ENCODE data around the gene FN3KRP. TPM values are rescaled to one million over a fixed set of nuclear protein-coding genes. Genes with fewer than 3 reads are reported as not detected.

The FN3KRP gene
- total and polyA plus RNA-seq, 2 of the 13 experiments (the other 11 are each of a cell fraction or from before 2014, with no cell fraction given) = 22.4 to 28.2 TPM

- TF ChIP-seq ZNF709 (CRISPR knock-in tag; IDR thresholded peaks at IDR 0.05) (peak; percentile 78; the same call in 1 of the 2 replicates), NR2F6 (IDR thresholded peaks at IDR 0.05) (peak; percentile 94), NR2F6 (CRISPR knock-in tag; IDR thresholded peaks at IDR 0.05) (peak; percentile 97), ZNF891 (CRISPR knock-in tag; IDR thresholded peaks at IDR 0.05) (no peak), NCOA5 (CRISPR knock-in tag; IDR thresholded peaks at IDR 0.05) (no peak), NFIB (CRISPR knock-in tag; IDR thresholded peaks at IDR 0.05; ENCODE audit: borderline replicate concordance) (no peak), ZNF563 (CRISPR knock-in tag; IDR thresholded peaks at IDR 0.05) (no peak), ZNF337 (CRISPR knock-in tag; IDR thresholded peaks at IDR 0.05; ENCODE audit: borderline replicate concordance, low read depth) (peak; percentile 60; the same call in 1 of the 2 replicates), KMT2B (CRISPR knock-in tag; IDR thresholded peaks at IDR 0.05) (peak; percentile 79), HDAC2 (CRISPR knock-in tag; IDR thresholded peaks at IDR 0.05) (peak; percentile 98), SIX4 (CRISPR knock-in tag; IDR thresholded peaks at IDR 0.05) (peak; percentile 70; the same call in 1 of the 2 replicates), HMG20B (CRISPR knock-in tag; conservative IDR thresholded peaks at IDR 0.05) (peak; percentile 58; the same call in 1 of the 2 replicates), TFAP4 (IDR thresholded peaks at IDR 0.05; ENCODE audit: borderline replicate concordance, low read depth) (peak; percentile 63; the same call in 1 of the 2 replicates), ZBTB49 (CRISPR knock-in tag; IDR thresholded peaks at IDR 0.05; ENCODE audit: borderline replicate concordance) (peak; percentile 62; the same call in 1 of the 2 replicates), ZNF670 (CRISPR knock-in tag; IDR thresholded peaks at IDR 0.05; ENCODE audit: borderline replicate concordance) (no peak), HNF4A (CRISPR knock-in tag; IDR thresholded peaks at IDR 0.05) (peak; percentile 100), ARID2 (CRISPR knock-in tag; IDR thresholded peaks at IDR 0.05; ENCODE audit: borderline replicate concordance) (0 out of 2 replicates have a peak, but pooled peaks have one; percentile 68), SCMH1 (CRISPR knock-in tag; IDR thresholded peaks at IDR 0.05; ENCODE audit: borderline replicate concordance) (no peak), RBFOX2 (IDR thresholded peaks at IDR 0.05; ENCODE audit: low read depth, low read length) (no peak), MAZ (IDR thresholded peaks at IDR 0.05; ENCODE audit: borderline replicate concordance, low read depth, low read length) (no peak), MAZ (CRISPR knock-in tag; IDR thresholded peaks at IDR 0.05; ENCODE audit: low read depth) (peak; percentile 83), AKNA (CRISPR knock-in tag; IDR thresholded peaks at IDR 0.05; ENCODE audit: borderline replicate concordance) (no peak), ZBTB42 (CRISPR knock-in tag; IDR thresholded peaks at IDR 0.05) (0 out of 2 replicates have a peak, but pooled peaks have one; percentile 83)
Measured at GRCh38 chr17:82740906-82741759, 24.6 kb downstream of the FN3KRP start (continued).
